Subcutaneous adipose tissue (tissue), 4 donors: ENCODE measurements around the gene LRRC49. TPM values are rescaled to one million over a fixed set of nuclear protein-coding genes. Genes with fewer than 3 reads are reported as not detected.

Source experiments
- CTCF ChIP-seq: fragments of 450-650 bp; IDR thresholded peaks from one replicate; pipeline ENCODE4 v1.5.1; 2016; ENCODE audit warnings: low read depth, mild to moderate bottlenecking, control low read depth, antibody characterized with exemption, moderate library complexity
- total RNA-seq, 4 donors: library from RNA; depleted of rRNA; stranded (reverse); fragments of >200 nt; gene quantifications; one replicate each; pipeline ENCODE4 v1.1.0, GENCODE V29; 2016

Gene LRRC49
- total RNA-seq, 4 donors from 2014 or later: 3.2 to 8.8 (median 4.8) TPM

- TF ChIP-seq CTCF: no peak
These were observed 118.4 kb downstream of the LRRC49 start for GRCh38 chr15:71010997-71011396.

- TF ChIP-seq CTCF: no peak
These were observed 119.0 kb downstream of the LRRC49 start for GRCh38 chr15:71011503-71012155.

GRCh38 chr15:71013446-71013845 is 120.8 kb downstream of the LRRC49 start:
- no peak for TF ChIP-seq CTCF

GRCh38 chr15:71015342-71015741 is 122.7 kb downstream of the LRRC49 start:
- TF ChIP-seq CTCF: no peak

GRCh38 chr15:71042356-71042922 is 149.8 kb downstream of the LRRC49 start:
- no peak for TF ChIP-seq CTCF

- no peak for TF ChIP-seq CTCF
These were observed 150.7 kb downstream of the LRRC49 start for GRCh38 chr15:71043373-71043772.

GRCh38 chr15:71044006-71044405 is 151.4 kb downstream of the LRRC49 start:
- TF ChIP-seq CTCF: no peak
